Choroid plexus epithelial cell (primary cell): Measurements from ENCODE around the gene UGT1A6.
"Not testable (repeated sequence)": the region's sequence is repeated elsewhere in the genome, so short reads cannot be mapped to it uniquely, and the experiment has no call there.

Experiments
- DNase-seq: peaks from one replicate; pipeline ENCODE4 v3.0.0-alpha.2; 2010; ENCODE audit warnings: low read depth
- H3K4me3 ChIP-seq: 2 replicates; pipeline ENCODE4 v1.5.1; 2011; ENCODE audit warnings: low read depth, mild to moderate bottlenecking, control low read depth, low read length, moderate library complexity
- CTCF ChIP-seq: conservative IDR thresholded peaks from 2 replicates; pipeline ENCODE4 v1.5.1; 2011; ENCODE audit warnings: low read depth, mild to moderate bottlenecking, control low read depth, inconsistent platforms, low read length, moderate library complexity

Gene UGT1A6

DNA sequence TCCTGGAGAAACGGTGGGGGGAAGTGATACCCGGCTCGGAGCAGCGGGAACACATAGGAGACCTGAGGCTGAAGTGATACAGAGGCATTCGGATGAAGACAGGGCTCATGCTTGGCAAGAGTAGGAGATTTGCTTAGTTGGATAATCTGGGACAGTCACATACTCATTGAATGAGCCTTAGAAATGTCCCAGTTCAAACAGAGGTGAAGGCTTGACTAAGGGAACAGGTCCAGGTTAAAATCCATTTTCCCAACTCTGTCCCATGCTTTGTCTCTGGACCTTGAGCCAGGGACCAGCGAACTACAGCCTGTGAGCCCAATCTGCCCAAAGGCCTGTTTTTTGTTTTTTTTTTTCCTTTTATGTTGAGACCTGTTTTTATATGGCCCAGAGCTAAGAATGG, 1.3 kb downstream of the UGT1A6 start:
- no peak for DNase-seq
- TF ChIP-seq CTCF = no peak
- no peak overlapping the region for H3K4me3 ChIP-seq

DNA sequence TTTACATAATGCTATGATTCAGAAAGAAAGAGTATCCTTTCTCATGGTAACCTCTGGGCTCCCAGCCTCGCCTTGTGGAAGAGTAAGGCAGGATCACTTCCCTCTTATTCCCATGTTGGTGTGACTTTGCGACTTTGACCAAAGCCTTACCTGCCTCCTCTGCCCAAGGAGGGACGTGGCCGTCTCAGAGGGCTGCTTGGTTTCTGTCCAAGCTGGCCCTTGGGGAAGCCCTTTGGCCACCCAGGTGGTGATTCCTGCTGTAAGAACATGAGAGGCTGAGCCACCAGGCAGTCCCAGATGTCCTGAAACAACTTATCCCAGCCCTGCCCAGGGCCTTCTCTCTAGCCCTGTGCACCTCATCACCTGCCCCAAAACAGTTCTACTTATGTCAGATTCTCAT, 6.0 kb downstream of the UGT1A6 start:
- TF ChIP-seq CTCF = no peak
- H3K4me3 ChIP-seq = no peak overlapping the region
- DNase-seq = no peak

DNA sequence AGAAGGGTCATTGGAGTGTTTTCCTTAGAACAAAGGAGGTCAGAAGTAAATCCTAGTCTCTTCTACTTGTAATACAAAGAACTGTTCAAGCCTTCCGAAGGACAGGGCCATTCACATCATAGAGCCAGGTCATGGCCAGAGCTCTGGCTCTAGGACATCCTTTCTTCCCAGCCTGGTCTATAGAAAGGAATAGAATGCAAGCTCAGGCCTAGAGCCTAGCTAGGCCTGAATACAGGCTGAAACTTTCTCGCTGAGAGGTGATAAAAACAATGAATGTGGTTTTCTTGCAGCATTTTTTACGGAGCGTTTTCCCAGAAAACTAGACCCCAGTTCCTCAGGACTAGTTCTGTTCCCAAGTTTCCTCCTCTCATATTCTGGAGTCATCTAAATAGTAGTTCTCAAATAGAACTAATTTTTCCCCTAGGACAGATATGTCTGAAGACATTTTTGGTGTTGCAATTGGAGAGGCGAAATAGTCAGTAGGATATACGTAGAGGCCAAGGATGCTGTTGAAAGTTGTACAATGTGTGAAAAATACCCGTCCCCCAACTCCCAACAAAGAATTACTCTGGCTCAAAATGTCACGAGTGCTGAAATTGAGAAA, 6.8 kb downstream of the UGT1A6 start:
- no peak for TF ChIP-seq CTCF
- DNase-seq = no peak
- H3K4me3 ChIP-seq = no peak overlapping the region

- DNase-seq = peak; percentile 53
- TF ChIP-seq CTCF = no peak
- H3K4me3 ChIP-seq = no peak overlapping the region
These were observed 7.4 kb downstream of the UGT1A6 start for GRCh38 chr2:233700028-233700635.

DNA sequence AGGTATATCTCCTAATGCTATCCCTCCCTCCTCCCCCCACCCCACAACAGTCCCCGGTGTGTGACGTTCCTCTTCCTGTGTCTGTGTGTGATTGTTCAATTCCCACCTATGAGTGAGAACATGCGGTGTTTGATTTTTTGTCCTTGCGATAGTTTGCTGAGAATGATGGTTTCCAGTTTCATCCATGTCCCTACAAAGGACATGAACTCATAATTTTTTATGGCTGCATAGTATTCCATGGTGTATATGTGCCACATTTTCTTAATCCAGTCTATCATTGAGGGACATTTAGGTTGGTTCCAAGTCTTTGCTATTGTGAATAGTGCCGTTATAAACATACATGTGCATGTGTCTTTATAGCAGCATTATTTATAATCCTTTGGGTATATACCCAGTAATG, 8.2 kb downstream of the UGT1A6 start:
- DNase-seq = not testable (repeated sequence)

GRCh38 chr2:233702238-233702637, 9.5 kb downstream of the UGT1A6 start:
- TF ChIP-seq CTCF = no peak
- H3K4me3 ChIP-seq = no peak overlapping the region
- DNase-seq = no peak

More for the DNA sequence above, 8.2 kb downstream of the UGT1A6 start:
- H3K4me3 ChIP-seq = not testable (repeated sequence)

- peak; percentile 12 for DNase-seq
- H3K4me3 ChIP-seq = no peak overlapping the region
- TF ChIP-seq CTCF = no peak
These were observed 13.3 kb downstream of the UGT1A6 start for GRCh38 chr2:233705911-233706506.
